NCI-H510A (cell line): ENCODE measurements around the gene BHLHA15.

Experiments used
- DNase-seq: peaks from one replicate; lab custom pipeline; 2025; lab: John Stamatoyannopoulos, UW

The BHLHA15 gene

DNA sequence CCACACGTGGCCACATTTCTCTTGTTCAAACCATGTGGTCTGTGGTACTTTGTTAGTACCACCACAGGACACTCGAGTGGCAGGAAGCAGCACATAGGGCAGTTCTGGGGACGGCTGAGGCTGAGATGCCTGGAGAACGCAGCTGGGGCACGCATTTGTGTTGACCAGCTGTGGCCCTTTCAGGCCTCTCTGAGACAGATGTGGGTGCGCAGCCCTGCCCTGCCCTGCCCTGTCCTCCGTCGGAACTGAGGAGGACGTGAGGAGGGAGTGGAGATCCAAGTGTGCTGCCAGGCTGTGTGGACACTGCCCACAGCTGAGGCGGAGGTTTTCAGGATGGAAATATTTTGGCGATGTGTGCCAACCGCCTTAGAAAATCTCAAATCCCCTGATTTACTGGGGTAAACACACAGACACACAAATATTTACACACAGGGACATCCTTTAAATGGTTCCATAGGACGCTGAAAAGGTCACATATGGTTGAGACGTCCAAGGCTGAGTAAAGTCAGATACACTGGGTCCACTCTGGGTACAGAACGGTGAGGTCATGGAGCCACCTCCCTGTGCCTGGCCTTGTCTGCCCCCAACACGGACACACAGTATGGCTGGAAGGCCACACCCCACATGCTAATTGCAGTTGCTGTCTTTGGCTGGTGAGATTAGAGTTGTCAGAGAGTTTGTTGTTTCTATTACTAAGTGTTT is 14.8 kb downstream of the BHLHA15 start:
- no peak for DNase-seq

- DNase-seq: no peak
These were observed 16.7 kb downstream of the BHLHA15 start for GRCh38 chr7:98227939-98228338.

GRCh38 chr7:98228801-98229200 is 17.6 kb downstream of the BHLHA15 start:
- no peak for DNase-seq

DNA sequence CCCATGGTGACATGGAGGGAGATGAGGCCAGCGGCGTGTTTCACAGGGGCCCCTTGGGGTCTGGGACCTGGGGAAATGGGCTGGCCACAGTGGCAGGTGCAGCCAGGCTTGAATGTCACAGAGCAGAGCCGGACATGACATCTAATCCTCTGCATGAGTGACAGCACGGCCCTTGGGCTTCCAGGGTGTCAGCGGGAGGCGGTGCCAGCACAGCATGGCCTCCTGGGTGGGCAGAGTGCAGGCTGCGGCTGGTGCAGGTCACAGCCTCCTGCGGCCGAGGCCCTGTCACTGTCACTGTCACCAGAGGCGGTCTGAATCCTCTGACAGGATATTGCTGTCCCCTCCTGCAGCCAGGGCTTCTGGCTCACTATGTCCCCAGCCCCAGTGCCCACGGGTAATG is 18.2 kb downstream of the BHLHA15 start:
- no peak for DNase-seq

GRCh38 chr7:98229991-98230745 is 18.9 kb downstream of the BHLHA15 start:
- no peak for DNase-seq

DNA sequence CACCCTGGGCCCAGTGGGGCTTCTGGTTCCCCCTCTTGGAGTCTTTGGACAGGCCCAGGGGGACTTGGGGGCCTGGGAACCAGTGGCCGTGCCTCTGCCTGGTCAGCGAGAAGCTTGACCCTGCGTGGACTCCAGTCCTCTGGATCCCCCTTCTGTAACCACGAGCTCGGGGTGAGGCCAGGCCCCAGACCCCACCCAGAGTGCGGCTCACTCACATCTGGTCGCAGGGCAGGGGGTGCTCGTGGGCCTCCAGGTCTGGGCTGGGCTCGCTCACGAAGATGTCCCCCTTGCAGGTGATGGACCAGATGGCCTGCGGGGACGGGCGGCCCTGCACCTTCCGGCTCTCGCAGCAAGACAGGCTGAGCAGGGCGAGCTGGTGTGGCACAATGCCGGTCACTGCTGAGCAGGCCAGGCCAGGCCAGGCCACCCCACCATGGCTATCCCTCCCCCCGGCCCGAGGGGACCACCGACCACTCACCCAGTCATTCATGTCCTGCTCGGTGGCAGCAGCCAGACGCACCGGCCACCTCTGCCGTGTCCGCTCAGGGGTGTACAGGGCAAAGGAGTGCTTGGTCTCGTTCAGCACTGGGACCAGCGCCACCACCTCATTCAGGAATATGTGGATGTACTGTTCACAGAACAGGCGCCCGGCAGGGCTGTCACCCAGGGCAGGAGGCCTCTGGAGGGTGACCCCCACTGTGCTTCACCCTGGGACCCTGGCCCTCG is 19.7 kb downstream of the BHLHA15 start:
- DNase-seq: no peak

DNA sequence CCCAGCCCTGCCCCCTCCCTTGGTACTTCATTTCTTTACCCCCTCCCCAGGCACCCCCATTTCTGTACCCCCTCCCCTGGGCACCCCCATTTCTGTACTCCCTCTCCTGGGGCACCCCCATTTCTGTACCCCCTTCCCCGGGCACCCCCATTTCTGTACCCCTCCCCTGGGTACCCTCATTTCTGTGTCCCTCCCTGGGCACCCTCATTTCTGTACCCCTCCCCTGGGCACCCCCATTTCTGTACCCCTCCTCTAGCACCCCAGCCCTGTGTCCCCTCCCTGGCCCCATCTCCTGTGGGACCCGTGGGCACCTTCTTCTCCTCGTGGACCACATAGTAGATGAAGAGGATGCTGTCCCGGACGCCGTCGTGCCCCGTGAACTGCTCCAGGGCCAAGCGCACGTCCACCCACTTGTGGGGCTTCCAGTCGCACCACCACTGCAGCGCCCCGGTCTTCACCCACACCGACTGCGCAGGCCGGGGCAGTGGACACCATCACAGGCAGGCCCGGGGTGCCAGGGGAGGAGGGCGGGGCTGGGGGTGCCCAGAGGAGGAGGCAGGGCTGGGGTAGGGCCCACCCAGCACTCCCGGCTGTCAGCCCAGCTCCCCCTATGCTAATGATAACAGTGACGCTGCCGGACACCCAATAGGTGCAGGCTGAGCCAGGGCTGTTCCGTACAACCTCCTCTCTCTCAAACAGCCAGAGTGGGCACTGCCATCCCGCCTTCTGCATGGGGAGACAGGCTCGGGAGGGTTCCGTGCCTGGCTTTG is 20.4 kb downstream of the BHLHA15 start:
- DNase-seq: no peak

- DNase-seq: no peak
These were observed 21.0 kb downstream of the BHLHA15 start for GRCh38 chr7:98232263-98232585.

DNA sequence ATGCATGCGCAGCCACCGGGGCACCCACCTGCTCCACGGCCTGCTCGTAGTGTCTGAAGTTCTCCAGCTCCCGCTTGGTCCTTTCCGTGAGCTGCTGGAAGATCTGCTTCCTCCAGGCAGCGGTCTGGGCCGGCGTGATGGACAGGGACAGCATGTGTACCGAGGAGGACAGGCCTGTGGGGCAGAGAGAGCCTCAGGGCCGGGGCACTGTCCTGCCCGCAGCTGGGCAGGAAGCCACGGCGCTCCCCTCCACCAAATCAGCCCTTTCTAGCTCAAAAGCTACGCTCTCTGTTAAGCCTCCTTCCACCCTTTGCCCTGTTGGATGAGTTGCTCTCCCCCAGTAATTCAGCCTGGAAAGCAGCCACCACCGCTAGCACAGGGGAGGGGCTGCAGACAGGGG is 21.6 kb downstream of the BHLHA15 start:
- no peak for DNase-seq

DNA sequence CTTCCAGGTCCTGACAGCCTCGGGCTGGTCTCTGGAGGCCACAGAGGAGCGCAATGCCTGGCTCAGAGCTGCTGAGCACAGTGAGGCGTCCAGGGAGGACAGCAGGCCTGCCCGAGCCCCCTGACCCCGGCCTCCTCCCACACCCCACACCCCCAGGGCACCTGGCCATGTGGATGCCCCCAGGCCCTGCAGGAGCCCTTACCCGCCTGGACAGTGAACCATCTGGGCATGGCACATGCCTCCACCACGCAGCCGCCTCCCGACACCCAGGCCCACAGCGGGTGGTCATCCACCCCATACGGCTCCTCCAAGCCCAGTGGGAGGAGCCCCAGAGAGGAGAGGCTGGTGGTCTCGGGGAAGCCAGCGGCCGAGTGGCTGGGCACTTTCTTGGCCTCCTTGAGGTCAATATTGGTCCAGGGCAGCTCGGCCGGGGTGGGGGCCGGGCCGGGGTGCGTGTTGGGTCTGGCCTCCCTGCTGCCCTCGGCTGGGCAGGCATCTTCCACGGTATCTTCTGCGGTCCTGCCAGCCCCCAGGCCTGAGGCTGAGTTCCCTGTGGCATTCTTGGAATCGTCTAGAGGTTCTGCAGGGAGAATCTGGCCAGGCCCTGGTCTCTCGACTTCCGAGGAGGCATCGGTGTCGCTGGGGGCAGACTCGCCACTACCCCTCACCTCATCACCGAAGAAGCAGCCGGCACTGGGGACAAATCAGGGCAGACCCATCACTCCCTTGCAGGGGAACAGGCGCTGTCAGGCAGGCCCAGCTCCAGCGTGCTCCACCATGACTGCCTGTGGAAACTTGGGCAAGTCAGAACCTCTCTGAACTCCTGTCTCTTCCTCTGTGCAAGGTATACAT is 22.2 kb downstream of the BHLHA15 start:
- no peak for DNase-seq

GRCh38 chr7:98234429-98235147 is 23.3 kb downstream of the BHLHA15 start:
- DNase-seq: no peak

DNA sequence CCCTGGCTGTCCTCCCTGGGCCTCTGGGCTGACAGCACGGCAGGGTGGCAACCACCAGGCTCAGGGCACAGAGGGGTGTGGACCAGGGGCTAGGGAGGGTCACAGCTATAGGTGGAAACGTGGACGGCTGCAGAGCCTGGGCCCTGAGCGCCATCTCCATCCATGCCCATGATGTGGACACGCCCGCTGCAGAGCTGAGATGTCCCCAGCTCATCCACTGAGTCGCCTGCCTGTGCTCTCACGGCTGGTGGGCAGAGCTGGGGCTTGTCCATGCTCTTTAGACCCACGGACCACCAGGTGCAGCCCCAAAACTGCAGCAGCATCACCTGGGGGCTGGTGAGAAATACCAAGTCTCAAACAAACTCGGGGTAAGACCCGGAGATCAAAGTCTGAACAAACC is 24.7 kb downstream of the BHLHA15 start:
- DNase-seq: no peak

- no peak for DNase-seq
These were observed 25.3 kb downstream of the BHLHA15 start for GRCh38 chr7:98236355-98237185.

- DNase-seq: no peak
These were observed 26.8 kb downstream of the BHLHA15 start for GRCh38 chr7:98238076-98238475.

DNA sequence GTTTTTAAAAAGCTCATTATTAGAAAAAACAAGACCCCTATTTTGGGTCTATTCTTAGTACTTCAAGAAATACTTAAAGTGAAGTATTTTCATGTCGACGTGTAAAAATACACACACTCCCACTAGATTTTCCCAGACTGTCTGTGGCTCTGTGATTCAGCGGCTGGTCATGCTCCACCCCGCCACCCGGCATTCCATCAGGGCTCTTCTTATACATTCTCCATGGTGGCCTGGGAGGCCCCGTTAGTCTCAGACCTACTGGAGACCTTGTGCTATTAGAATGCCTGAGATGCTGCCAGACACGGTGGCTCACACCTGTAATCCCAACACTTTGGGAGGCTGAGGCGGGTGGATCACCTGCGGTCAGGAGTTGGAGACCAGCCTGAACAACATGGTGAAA is 27.7 kb downstream of the BHLHA15 start:
- no peak for DNase-seq

- DNase-seq: no peak
These were observed 29.9 kb downstream of the BHLHA15 start for GRCh38 chr7:98240961-98241673.

- no peak for DNase-seq
These were observed 30.5 kb downstream of the BHLHA15 start for GRCh38 chr7:98241674-98242241.

DNA sequence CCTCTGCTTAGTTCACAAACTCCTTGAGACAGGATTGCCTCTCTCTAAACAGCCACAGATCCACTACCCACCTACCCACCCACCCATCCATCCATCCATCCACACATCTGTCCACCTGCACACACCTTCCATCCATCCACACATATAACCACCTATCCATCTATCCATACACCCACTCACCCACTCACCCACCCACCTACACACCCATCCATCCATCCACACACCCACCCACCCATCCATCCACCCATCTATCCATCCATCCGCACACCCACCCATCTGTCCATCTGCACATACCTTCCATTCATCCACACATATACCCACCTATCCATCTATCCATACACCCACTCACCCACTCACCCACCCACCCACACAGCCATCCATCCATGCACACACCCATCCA is 31.1 kb downstream of the BHLHA15 start:
- DNase-seq: no peak

- DNase-seq: no peak
These were observed 31.7 kb downstream of the BHLHA15 start for GRCh38 chr7:98242934-98243333.
